G401.6 (cell line): ENCODE measurements around the gene FOXP1.
"Not testable (repeated sequence)": the region's sequence is repeated elsewhere in the genome, so short reads cannot be mapped to it uniquely, and the experiment has no call there.

ENCODE experiments used
- FAIRE-seq: peaks from 2 replicates; lab custom pipeline; 2012; peaks lifted over from hg19 to GRCh38; lab: Jason Lieb, UNC

Gene FOXP1

DNA sequence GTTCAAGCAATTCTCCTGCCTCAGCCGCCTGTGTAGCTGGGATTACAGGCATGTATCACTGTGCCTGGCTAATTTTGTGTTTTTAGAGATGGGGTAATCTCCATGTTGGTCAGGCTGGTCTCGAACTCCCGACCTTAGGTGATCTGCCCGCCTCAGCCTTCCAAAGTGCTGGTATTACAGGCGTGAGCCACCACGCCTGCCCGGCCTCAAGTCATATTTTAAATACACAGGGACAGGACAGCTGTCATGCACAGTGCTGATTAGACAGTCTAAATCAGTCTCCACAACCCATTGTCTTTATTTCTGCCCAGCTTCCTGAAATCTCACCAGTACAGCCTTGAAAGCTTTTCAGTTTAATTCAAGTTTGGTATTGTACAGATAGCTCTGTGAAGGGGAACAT lies 587.4 kb downstream of the FOXP1 start:
- FAIRE-seq, result no peak

DNA sequence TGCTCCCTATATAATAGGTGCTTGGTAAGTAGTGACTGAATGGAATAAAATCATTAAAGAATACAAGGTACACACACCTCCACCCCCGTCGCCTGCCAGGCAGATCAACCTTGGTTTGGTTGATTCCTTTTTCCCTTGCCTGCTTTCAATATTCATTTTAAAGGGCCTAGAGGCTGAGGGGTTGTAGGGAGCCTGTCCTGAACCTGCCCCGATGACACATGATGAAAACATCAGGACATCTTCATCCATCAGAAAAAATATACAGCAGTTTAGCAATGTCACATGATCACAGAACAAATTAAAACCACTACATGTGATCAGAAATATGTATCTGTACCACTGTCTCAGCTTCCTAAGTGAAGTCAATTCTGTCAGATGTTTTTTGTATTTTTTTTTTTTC lies 588.9 kb downstream of the FOXP1 start:
- no peak for FAIRE-seq

GRCh38 chr3:70992562-70993204 lies 590.8 kb downstream of the FOXP1 start:
- no peak for FAIRE-seq

DNA sequence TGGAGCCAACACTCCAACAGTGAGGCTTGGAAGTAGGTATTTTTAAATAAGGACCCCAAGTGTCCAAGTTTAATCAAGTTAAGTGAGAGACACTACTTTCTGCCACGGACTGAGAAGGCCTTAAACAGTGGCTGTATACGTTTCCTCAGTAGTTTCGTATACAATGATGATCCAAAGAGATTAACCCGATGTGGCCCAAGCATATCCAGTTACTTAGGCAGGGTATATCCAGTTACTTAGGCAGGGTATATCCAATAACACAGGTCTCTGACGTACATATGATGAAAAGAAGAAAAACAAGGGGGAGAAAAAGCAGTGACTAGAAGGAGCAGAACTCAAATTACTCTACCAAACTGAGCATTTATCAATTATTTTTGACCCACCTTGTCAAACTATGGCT lies 591.4 kb downstream of the FOXP1 start:
- no peak for FAIRE-seq

DNA sequence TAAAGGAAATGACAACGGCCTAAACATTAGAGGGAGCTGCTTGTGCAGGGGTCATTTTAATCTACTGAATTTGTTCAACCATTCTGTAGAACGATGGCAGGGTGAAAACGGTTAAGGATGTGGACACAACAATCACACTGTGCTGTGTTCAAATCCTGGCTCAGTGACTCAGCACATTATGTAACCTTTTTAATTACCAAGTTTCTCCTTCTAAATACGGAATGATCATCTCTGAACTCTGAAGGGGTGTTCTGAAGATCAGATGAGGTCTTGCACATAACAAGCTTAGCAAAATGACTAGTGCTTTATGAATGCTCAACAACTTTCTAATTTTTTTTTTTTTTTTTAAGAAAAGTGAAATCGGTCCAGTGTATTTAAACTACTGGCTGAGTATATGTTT lies 592.8 kb downstream of the FOXP1 start:
- no peak for FAIRE-seq

DNA sequence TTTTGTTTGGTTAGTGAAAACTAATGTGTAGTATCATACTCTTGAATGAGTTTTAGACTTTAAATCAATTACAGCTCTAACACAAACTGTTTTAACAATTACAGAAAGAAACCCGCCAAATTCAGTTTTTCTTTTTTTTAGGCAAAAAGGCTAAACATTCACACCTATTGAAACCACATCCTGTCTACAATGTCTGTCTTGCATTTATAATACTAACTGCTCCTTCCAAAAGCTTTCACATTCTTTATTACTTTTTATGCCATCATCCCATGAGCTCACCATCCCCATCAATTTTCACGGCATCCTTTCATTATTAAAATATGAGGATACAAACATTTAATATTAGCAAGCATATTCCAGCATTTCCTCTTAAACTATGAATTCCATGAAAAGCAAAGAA lies 593.3 kb downstream of the FOXP1 start:
- no peak for FAIRE-seq

DNA sequence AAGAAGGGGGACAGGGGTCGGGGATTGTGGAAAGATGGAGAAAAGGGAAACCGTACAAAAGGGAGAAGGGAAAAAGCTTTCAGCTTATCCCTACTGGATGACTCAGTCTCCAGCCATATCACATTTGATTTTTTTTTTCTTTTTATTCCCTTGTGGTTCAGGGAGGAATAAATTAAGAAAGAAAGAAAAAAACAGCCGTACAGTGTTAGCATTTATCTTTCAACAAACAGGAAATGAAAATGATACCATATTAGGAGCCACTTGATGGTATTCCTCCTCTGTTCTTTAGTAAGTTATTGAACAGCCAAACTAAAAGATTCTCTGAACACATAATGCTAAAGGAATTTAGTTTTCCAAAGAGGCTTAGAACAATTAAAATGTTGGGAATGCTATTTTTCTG lies 594.4 kb downstream of the FOXP1 start:
- no peak for FAIRE-seq

- no peak for FAIRE-seq
Observed at GRCh38 chr3:70988111-70988510, 595.4 kb downstream of the FOXP1 start.

- FAIRE-seq, result no peak
Observed at GRCh38 chr3:70985572-70985971, 598.0 kb downstream of the FOXP1 start.

GRCh38 chr3:70984776-70985482 lies 598.6 kb downstream of the FOXP1 start:
- no peak for FAIRE-seq

DNA sequence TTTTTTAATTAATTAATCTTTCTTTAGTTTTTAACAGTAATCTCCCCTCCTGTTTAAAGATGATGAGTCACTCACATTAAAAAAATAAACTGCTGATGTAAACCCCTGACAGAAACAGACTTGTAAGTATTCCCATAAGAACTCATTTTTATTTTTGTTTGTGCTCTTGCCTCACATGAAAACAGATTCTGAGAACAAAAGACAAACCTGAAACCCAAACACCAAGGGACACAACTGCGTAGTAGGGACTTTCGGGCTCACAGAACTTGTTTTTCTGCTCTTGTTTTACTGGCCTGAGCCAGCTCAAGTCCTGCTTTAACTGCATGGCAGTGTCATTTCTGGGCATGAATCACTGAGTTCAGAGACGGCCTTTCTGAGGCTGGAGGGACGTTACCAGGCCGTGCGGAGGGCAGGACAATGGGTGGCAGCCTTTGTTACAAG lies 600.8 kb downstream of the FOXP1 start:
- FAIRE-seq, result no peak

GRCh38 chr3:70982284-70982683 lies 601.2 kb downstream of the FOXP1 start:
- FAIRE-seq, result no peak

DNA sequence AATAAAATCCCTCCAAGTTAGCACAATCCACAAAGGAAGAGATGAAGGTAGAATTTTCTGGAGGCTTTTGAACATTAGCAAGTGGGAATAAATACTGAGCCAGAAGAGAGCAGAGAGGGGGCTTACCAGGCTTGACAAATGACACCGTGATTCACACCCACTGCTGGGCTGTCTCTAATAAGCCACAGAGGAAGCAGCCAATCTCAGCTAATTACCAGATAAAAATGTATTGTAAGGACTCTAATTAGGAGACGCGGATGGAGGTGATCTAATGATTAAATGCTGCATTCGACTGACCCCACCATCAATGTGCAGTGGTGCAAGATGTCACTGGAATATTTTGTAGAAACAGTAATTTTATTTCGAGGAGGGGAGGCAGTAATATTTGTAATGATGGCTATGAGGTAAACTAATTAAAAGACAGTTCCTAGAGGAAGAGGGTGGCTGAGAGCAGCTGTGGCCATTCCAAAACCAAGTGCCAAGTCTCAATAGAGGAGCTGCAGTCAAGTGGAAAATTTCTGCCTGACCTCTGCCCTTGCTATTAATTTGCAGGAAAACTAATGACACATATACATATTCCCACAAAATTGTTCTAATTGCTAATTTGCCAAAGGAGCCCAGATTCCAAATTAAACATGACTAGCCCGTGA lies 602.2 kb downstream of the FOXP1 start:
- FAIRE-seq, result no peak

DNA sequence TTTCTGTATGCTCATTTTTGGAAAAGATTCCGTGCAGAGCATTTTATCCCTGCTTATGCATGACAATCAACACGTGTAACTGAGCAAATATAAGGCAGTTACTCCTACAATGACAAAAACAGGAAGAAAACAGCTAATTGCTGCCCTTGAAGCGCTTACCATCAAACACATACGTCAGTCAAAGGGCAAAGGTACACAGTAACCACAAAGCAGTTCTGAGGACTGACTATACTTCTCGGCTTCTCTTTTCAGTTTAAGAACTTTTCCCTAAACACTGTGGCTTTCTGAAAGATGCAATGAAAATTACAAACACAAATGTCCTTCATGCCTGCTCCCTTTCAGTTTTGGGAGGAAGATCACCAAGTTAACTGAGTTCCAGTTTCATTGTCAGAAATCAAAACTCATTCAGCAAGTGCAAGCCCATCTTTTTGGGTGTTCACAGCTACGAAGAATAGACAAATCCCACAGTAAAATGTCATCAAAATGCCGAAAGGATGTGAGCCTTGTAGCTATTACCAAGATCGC lies 602.8 kb downstream of the FOXP1 start:
- FAIRE-seq, result no peak

DNA sequence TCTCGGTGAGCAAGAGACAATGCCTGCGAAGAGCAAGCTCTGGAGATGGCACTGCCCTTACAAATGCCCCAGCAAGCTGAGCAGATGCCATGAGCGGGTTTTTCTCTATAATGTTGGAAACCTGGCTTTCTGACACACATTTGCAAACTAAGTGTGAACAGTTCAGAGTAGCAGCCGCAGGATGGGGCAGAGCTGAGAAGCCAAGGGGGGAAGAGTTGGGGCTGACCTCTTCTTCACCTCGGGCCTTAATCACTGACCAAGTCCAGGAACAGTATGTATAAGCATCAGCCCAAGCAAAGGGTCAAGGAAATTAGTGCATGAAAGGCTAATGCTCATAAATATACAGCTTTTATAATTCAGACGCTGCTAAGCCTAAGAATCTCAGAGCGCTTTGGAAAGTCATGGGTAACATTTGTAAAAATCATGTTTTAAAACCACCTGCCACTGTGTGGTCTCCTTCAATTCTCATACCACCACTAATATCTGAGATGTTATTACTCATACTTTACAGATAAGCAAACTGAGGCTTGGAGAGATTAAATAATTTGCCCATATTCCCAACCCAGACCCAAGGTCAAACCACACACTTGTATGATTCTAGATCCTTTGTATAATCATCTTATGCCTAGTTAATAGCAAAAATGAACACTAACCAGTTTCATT lies 603.4 kb downstream of the FOXP1 start:
- no peak for FAIRE-seq

DNA sequence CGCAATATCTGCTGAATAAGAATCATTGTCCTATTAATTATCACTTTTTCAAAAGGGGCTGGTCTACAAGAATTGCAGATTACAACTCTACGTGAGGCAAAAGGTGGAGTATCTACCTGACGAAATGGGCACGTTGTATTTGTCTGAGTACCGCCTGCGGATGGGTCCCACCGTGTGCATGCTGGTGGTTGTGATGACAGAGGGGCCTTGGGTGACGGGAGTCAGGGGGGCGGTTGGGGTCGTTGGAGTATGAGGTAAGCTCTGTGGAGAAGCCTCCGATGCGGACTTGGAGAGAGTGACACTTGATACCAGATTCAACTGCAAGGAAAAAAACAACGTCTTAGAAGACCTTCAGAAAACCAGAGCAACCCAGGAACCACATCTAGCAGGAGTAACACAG lies 605.8 kb downstream of the FOXP1 start:
- no peak for FAIRE-seq

GRCh38 chr3:70975981-70976380 lies 607.5 kb downstream of the FOXP1 start:
- FAIRE-seq, result not testable (repeated sequence)

DNA sequence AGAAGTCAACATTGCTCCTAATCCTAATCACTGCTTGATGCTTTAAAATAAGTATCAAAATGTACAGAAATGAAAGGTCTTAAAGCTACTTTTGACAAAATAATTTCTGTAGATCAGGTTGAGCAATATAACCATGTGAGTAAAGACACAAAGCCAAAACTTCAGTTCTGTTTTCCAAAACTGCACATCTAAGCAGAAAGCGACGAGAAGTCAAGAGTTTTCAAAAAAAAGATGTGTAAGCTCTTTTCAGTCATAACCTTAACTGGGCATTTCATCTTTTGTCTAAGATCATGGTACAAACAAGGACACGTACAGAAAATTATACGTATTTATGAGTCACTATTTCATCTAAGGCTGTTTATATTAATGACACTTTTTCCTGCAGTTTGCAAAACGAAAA lies 608.8 kb downstream of the FOXP1 start:
- no peak for FAIRE-seq

GRCh38 chr3:70973558-70973957 lies 610.0 kb downstream of the FOXP1 start:
- FAIRE-seq, result no peak

- FAIRE-seq, result no peak
Observed at GRCh38 chr3:70972855-70973254, 610.7 kb downstream of the FOXP1 start.

DNA sequence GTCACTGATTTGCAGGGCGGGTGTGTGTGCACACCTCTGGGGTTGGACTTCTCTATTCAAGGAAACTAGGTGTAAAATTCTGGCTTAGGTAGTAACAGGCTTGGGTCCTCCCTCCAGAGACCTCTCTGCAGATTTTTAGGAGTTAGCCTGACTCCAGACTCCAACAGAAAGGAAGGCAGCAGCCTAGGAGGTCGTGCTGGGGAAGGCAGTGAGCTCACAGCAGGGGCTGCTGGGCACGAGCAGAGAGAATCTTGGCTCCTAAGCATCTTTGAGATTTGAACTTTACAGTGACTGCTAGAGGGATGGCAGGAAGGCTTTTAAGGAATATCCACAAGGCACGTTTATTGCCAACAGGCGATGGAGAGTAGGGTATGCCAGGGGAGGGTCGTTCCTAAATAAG lies 612.6 kb downstream of the FOXP1 start:
- FAIRE-seq, result no peak

DNA sequence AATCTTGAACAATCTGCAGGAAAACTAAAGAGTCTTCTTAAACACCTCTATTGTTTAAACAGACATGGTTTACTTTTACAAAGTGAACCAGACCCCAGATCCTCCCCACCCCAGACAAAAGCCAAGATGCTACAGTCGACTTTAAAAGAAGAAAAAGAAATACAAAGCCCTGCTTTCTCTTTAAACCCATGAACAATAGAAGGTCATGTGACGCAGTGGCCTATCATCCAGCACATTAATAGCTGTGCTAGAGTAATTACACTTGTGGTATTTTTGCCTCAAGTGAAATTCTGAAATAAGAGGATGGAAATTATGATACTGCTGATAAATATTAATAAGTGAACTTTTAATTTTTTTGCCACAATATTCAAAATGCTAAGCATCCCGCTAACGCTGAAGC lies 613.4 kb downstream of the FOXP1 start:
- FAIRE-seq, result no peak
